Neural cell (in vitro differentiated cells): ENCODE data around the gene YJEFN3. TPM values are rescaled to one million over a fixed set of nuclear protein-coding genes. Genes with fewer than 3 reads are reported as not detected.

Source experiments
- H2AFZ ChIP-seq: fragments of 200-600, 300-800 bp; sonication (generic), shearing (Covaris generic); 2 replicates; pipeline ENCODE4 v1.6.0; 2014; ENCODE audit warnings: low read depth, mild to moderate bottlenecking, antibody characterized with exemption, low read length, moderate library complexity
- H3F3A ChIP-seq: fragments of 200-600 bp; shearing (Covaris generic); 2 replicates; pipeline ENCODE4 v1.6.1; 2016; ENCODE audit warnings: mild to moderate bottlenecking, moderate library complexity, mixed read lengths, antibody characterized with exemption, low read length; ENCODE audit not compliant: insufficient read depth, poor library complexity, severe bottlenecking
- H3K27ac ChIP-seq: fragments of 200-600, 300-800 bp; sonication (generic), shearing (Covaris generic); 2 replicates; pipeline ENCODE4 v1.5.1; 2014; ENCODE audit warnings: mild to moderate bottlenecking, low read length, moderate library complexity
- H3K27me3 ChIP-seq: fragments of 300-800, 200-600 bp; sonication (generic), shearing (Covaris generic); 2 replicates; pipeline ENCODE4 v1.6.0; 2014; ENCODE audit warnings: mild to moderate bottlenecking, low read depth, low read length, moderate library complexity; ENCODE audit not compliant: insufficient read depth
- H3K36me3 ChIP-seq: fragments of 300-800, 200-600 bp; sonication (generic), shearing (Covaris generic); 2 replicates; pipeline ENCODE4 v1.5.1; 2014; ENCODE audit warnings: mild to moderate bottlenecking, antibody characterized with exemption, low read length, moderate library complexity; ENCODE audit not compliant: insufficient read depth
- H3K4me2 ChIP-seq: fragments of 300-800, 200-600 bp; sonication (generic), shearing (Covaris generic); 2 replicates; pipeline ENCODE4 v1.6.0; 2014; ENCODE audit warnings: mild to moderate bottlenecking, low read length
- H3K4me3 ChIP-seq: fragments of 300-800, 200-600 bp; sonication (generic), shearing (Covaris generic); 2 replicates; pipeline ENCODE4 v1.5.1; 2014; ENCODE audit warnings: mild to moderate bottlenecking, low read length, moderate library complexity
- H3K79me2 ChIP-seq: fragments of 200-600 bp; shearing (Covaris generic); replicated peaks from 2 replicates; pipeline ENCODE4 v1.6.0; 2014; ENCODE audit warnings: mild to moderate bottlenecking, low read length, moderate library complexity; ENCODE audit not compliant: insufficient read depth
- H3K9ac ChIP-seq: fragments of 300-800, 200-600 bp; sonication (generic), shearing (Covaris generic); 2 replicates; pipeline ENCODE4 v1.6.1; 2016; ENCODE audit warnings: mild to moderate bottlenecking, low read length, mixed read lengths
- H3K9me2 ChIP-seq: fragments of 200-600 bp; shearing (Covaris generic); 2 replicates; pipeline ENCODE4 v1.6.1; 2016; ENCODE audit warnings: mild to moderate bottlenecking, low read length, mixed read lengths; ENCODE audit not compliant: insufficient read depth
- H3K9me3 ChIP-seq: fragments of 200-600, 300-800 bp; sonication (generic), shearing (Covaris generic); 2 replicates; pipeline ENCODE4 v1.6.1; 2016; ENCODE audit warnings: mild to moderate bottlenecking, mixed run types, low read length, moderate library complexity, mixed read lengths
- H4K20me1 ChIP-seq: fragments of 200-600 bp; shearing (Covaris generic); 2 replicates; pipeline ENCODE4 v1.6.1; 2016; ENCODE audit warnings: mild to moderate bottlenecking, mixed run types; ENCODE audit not compliant: insufficient read depth
- EP300 ChIP-seq: fragments of 450-650 bp; conservative IDR thresholded peaks from 2 replicates; pipeline ENCODE4 v1.6.1; 2014; ENCODE audit warnings: antibody characterized with exemption, mild to moderate bottlenecking, moderate library complexity; ENCODE audit not compliant: poor library complexity, severe bottlenecking
- EZH2 ChIP-seq: fragments of 200-600, 300-800 bp; shearing (Covaris generic), sonication (generic); IDR thresholded peaks from 2 replicates; pipeline ENCODE4 v1.6.1; 2014; ENCODE audit warnings: antibody characterized with exemption, low read length, borderline replicate concordance, mild to moderate bottlenecking; ENCODE audit not compliant: insufficient read depth, poor library complexity, severe bottlenecking
- MXI1 ChIP-seq: fragments of 450-650 bp; conservative IDR thresholded peaks from 2 replicates; pipeline ENCODE4 v1.6.1; 2014; ENCODE audit warnings: antibody characterized with exemption, mild to moderate bottlenecking; ENCODE audit not compliant: poor library complexity, severe bottlenecking
- POLR2AphosphoS5 ChIP-seq: IDR thresholded peaks from 2 replicates; pipeline ENCODE4 v1.6.1; 2012
- RAD21 ChIP-seq: fragments of 450-650 bp; conservative IDR thresholded peaks from 2 replicates; pipeline ENCODE4 v1.6.1; 2014; ENCODE audit warnings: antibody characterized with exemption, mild to moderate bottlenecking, moderate library complexity
- SMC3 ChIP-seq: fragments of 450-650 bp; conservative IDR thresholded peaks from 2 replicates; pipeline ENCODE4 v1.6.1; 2014; ENCODE audit warnings: antibody characterized with exemption, mild to moderate bottlenecking, moderate library complexity; ENCODE audit not compliant: poor library complexity
- TAF1 ChIP-seq: IDR thresholded peaks from 2 replicates; pipeline ENCODE4 v1.6.1; 2012; ENCODE audit warnings: low read depth
- polyA plus RNA-seq: library from polyadenylated mRNA; depleted of rRNA; stranded (reverse); fragments of >200 nt; gene quantifications from 2 replicates; pipeline ENCODE4 v1.2.3, GENCODE V29; 2014
- TF ChIP-seq, protein P1 (sequence below): IDR thresholded peaks from 2 replicates; pipeline ENCODE4 v1.6.1; 2012; ENCODE audit warnings: borderline replicate concordance
- TF ChIP-seq, protein P2 (sequence below): fragments of 450-650 bp; IDR thresholded peaks from 2 replicates; pipeline ENCODE4 v1.5.1; 2014; ENCODE audit warnings: antibody characterized with exemption, mild to moderate bottlenecking, moderate library complexity; ENCODE audit not compliant: poor library complexity, severe bottlenecking

The YJEFN3 gene
- polyA plus RNA-seq, 1 donor from 2014 or later: 26.9 TPM

DNA sequence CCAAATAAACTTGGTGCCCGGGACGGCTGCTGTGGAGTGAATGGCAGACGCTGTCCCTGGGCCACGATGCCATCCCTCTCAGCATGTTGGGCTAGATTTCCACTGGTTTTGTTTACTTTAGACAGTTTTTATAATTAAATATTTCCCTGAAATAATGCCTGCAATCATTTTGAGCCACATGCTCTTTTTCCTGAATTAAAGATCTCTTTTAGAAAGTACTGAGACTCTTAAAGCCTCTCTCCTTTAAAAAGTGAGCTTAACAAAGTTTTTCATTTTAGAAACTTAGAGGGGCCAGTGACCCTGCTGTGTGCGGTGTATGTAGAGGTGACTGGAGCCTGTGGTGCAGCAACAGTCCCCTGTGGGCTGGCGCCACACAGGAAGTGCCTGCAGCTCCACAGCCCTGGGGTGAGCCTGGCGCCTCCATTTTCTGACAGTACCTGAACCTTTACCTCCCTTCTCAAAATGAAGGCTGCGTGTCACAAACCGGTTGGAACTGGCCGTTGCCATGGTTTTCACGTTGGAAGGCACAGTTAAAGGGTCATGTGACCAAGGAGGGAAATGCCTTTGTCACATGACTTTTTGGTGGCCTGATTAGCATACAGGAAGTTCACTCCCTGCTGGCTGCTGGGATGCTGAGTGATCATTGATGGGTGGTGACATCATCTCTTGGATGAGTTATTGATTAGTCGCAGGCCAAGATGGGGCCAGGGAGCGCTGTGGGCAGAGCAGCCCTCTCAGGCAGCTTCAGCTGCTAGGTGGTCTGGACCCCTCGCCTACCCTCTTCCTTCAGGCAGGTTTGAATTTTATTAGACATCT, 39.6 kb upstream of the YJEFN3 start:
- Histone ChIP-seq H3K27ac (peak overlapping the region; percentile 89), H3K4me3 (peak overlapping the region; percentile 37), H3K9me2 (no peaks in the 10 kb centered on the region), H3F3A (no peaks in the 10 kb centered on the region), H4K20me1 (no peaks in the 10 kb centered on the region), H2AFZ (peak overlapping the region; percentile 11), H3K4me2 (peak overlapping the region; percentile 7), H3K9me3 (no peaks in the 10 kb centered on the region), H3K9ac (peak overlapping the region; percentile 66), H3K79me2 (no peaks in the 10 kb centered on the region), H3K36me3 (no peaks in the 10 kb centered on the region), H3K27me3 (no peaks in the 10 kb centered on the region)
- TF ChIP-seq MXI1 (peak; percentile 34), EP300 (peak; percentile 85), SMC3 (peak; percentile 30), POLR2AphosphoS5 (peak; percentile 71), RAD21 (peak; percentile 10), EZH2 (no peak), TAF1 (no peak)
- TF ChIP-seq, protein P1, sequence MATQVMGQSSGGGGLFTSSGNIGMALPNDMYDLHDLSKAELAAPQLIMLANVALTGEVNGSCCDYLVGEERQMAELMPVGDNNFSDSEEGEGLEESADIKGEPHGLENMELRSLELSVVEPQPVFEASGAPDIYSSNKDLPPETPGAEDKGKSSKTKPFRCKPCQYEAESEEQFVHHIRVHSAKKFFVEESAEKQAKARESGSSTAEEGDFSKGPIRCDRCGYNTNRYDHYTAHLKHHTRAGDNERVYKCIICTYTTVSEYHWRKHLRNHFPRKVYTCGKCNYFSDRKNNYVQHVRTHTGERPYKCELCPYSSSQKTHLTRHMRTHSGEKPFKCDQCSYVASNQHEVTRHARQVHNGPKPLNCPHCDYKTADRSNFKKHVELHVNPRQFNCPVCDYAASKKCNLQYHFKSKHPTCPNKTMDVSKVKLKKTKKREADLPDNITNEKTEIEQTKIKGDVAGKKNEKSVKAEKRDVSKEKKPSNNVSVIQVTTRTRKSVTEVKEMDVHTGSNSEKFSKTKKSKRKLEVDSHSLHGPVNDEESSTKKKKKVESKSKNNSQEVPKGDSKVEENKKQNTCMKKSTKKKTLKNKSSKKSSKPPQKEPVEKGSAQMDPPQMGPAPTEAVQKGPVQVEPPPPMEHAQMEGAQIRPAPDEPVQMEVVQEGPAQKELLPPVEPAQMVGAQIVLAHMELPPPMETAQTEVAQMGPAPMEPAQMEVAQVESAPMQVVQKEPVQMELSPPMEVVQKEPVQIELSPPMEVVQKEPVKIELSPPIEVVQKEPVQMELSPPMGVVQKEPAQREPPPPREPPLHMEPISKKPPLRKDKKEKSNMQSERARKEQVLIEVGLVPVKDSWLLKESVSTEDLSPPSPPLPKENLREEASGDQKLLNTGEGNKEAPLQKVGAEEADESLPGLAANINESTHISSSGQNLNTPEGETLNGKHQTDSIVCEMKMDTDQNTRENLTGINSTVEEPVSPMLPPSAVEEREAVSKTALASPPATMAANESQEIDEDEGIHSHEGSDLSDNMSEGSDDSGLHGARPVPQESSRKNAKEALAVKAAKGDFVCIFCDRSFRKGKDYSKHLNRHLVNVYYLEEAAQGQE: peak; percentile 42
- TF ChIP-seq, protein P2, sequence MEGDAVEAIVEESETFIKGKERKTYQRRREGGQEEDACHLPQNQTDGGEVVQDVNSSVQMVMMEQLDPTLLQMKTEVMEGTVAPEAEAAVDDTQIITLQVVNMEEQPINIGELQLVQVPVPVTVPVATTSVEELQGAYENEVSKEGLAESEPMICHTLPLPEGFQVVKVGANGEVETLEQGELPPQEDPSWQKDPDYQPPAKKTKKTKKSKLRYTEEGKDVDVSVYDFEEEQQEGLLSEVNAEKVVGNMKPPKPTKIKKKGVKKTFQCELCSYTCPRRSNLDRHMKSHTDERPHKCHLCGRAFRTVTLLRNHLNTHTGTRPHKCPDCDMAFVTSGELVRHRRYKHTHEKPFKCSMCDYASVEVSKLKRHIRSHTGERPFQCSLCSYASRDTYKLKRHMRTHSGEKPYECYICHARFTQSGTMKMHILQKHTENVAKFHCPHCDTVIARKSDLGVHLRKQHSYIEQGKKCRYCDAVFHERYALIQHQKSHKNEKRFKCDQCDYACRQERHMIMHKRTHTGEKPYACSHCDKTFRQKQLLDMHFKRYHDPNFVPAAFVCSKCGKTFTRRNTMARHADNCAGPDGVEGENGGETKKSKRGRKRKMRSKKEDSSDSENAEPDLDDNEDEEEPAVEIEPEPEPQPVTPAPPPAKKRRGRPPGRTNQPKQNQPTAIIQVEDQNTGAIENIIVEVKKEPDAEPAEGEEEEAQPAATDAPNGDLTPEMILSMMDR: peak; percentile 9

GRCh38 chr19:19489804-19490204, 38.9 kb upstream of the YJEFN3 start:
- TF ChIP-seq TAF1 (no peak), RAD21 (no peak), EP300 (no peak), SMC3 (no peak), EZH2 (no peak), POLR2AphosphoS5 (no peak), MXI1 (no peak)
- TF ChIP-seq, protein P2: no peak
- TF ChIP-seq, protein P1: no peak
- no peaks in the 10 kb centered on the region for H4K20me1 ChIP-seq
- H3F3A ChIP-seq: no peaks in the 10 kb centered on the region
- no peaks in the 10 kb centered on the region for H3K79me2 ChIP-seq
- peak overlapping the region; percentile 37 for H3K4me3 ChIP-seq
- peak overlapping the region; percentile 66 for H3K9ac ChIP-seq
- H3K36me3 ChIP-seq: no peaks in the 10 kb centered on the region
- no peak overlapping the region for H3K4me2 ChIP-seq
- H3K27me3 ChIP-seq: no peaks in the 10 kb centered on the region
- no peaks in the 10 kb centered on the region for H3K9me3 ChIP-seq
- peak overlapping the region; percentile 89 for H3K27ac ChIP-seq
- peak overlapping the region; percentile 11 for H2AFZ ChIP-seq
- no peaks in the 10 kb centered on the region for H3K9me2 ChIP-seq
